Measurements from ENCODE around the gene CAPN8. TPM values are rescaled to one million over a fixed set of nuclear protein-coding genes. Genes with fewer than 3 reads are reported as not detected.

The CAPN8 gene
- total and polyA plus RNA-seq, 2 experiments from 2014 or later: 0.15 TPM; not detected in 1

DNA sequence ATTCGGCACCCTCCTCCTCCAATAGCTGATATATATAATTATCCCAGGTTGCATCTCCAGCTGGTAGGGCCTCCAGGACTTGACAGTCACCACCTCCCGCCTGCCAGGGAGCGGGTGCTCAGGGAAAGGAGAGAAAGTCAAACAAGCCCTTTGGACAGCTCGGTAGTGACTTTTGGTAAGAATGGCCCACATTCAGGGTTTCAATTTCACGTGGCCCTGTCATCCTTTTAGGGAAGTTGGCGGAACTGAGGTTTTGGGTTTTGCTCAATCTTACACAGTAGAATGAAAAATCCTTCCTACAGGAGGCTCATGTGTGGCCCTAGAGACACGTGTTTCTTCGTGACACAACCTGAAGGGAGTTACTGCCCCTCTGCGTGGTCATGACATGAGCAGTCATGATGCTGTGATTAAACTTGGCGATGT lies 44.2 kb downstream of the CAPN8 start:
- TF ChIP-seq, protein P1, sequence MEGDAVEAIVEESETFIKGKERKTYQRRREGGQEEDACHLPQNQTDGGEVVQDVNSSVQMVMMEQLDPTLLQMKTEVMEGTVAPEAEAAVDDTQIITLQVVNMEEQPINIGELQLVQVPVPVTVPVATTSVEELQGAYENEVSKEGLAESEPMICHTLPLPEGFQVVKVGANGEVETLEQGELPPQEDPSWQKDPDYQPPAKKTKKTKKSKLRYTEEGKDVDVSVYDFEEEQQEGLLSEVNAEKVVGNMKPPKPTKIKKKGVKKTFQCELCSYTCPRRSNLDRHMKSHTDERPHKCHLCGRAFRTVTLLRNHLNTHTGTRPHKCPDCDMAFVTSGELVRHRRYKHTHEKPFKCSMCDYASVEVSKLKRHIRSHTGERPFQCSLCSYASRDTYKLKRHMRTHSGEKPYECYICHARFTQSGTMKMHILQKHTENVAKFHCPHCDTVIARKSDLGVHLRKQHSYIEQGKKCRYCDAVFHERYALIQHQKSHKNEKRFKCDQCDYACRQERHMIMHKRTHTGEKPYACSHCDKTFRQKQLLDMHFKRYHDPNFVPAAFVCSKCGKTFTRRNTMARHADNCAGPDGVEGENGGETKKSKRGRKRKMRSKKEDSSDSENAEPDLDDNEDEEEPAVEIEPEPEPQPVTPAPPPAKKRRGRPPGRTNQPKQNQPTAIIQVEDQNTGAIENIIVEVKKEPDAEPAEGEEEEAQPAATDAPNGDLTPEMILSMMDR (IDR thresholded peaks at IDR 0.05; ENCODE audit: low read depth, low read length): no peak
- Histone ChIP-seq H3K27me3 (no peaks in the 10 kb centered on the region), H3K4me3 (no peak overlapping the region), H3K27ac (no peak overlapping the region), H3K9me3 (ENCODE audit: low read depth) (no peaks in the 10 kb centered on the region), H3K4me1 (ENCODE audit: low read depth) (peaks cover 22% of the 10 kb centered on the region), H3K36me3 (no peaks in the 10 kb centered on the region)
- no peak for DNase-seq (ENCODE audit: low read depth in 1 of 2, low spot score in 1 of 2)

DNA sequence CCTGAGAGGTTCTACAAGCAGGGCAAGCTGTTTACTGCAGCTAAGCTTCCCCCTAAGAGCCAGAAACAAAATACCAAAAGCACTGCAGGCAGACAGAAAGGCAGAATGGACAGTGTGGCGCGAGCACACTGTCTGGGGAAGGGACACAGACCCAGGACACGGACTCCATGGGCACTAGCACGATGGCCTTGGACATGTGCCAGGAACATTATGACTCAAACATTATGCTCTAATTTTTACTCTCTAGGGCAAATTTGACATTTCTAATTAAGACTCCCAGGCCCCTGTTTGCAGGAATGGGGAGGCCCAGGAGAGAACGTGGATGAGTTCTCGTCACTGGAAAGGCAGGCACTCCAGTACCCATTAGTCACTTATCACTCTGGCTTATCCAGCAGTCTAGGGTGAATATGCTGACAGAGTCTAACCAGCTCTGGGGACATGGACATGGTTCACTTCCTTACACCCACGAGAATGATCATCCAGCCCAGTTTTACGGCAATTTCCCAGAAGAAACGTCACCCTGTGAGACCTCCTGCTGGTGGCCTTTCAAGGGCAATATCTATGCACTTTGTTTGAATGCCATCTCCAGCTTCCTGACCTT lies 45.1 kb downstream of the CAPN8 start:
- Histone ChIP-seq H3K36me3 (no peaks in the 10 kb centered on the region), H3K9me3 (ENCODE audit: low read depth) (no peaks in the 10 kb centered on the region), H3K27ac (no peak overlapping the region), H3K27me3 (no peaks in the 10 kb centered on the region), H3K4me3 (no peak overlapping the region), H3K4me1 (ENCODE audit: low read depth) (peaks cover 22% of the 10 kb centered on the region)
- TF ChIP-seq, protein P1 (IDR thresholded peaks at IDR 0.05; ENCODE audit: low read depth, low read length): no peak
- DNase-seq (ENCODE audit: low read depth in 1 of 2, low spot score in 1 of 2): no peak

DNA sequence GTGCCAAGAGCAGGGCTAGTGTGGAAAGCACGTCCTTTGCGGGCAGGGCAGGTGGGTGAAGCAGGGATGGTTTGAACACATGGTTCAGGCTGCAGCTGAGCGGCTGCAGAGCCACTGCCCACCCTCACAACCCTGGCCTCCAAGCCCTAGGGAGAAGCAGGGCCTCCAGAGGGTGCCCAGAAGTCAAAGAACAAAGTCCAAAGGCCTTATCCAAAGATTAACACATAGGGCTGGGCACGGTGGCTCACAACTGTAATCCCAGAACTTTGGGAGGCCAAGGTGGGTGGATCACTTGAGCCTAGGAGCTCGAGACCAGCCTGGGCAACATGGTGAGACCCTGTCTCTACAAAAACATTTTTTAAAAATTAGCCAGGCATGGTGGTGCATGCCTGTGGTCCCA lies 46.8 kb downstream of the CAPN8 start:
- Histone ChIP-seq H3K4me1 (ENCODE audit: low read depth) (peaks cover 22% of the 10 kb centered on the region), H3K27ac (no peak overlapping the region), H3K9me3 (ENCODE audit: low read depth) (no peaks in the 10 kb centered on the region), H3K36me3 (no peaks in the 10 kb centered on the region), H3K27me3 (no peaks in the 10 kb centered on the region), H3K4me3 (no peak overlapping the region)
- TF ChIP-seq, protein P1 (IDR thresholded peaks at IDR 0.05; ENCODE audit: low read depth, low read length): no peak
- DNase-seq (ENCODE audit: low read depth in 1 of 2, low spot score in 1 of 2): no peak

DNA sequence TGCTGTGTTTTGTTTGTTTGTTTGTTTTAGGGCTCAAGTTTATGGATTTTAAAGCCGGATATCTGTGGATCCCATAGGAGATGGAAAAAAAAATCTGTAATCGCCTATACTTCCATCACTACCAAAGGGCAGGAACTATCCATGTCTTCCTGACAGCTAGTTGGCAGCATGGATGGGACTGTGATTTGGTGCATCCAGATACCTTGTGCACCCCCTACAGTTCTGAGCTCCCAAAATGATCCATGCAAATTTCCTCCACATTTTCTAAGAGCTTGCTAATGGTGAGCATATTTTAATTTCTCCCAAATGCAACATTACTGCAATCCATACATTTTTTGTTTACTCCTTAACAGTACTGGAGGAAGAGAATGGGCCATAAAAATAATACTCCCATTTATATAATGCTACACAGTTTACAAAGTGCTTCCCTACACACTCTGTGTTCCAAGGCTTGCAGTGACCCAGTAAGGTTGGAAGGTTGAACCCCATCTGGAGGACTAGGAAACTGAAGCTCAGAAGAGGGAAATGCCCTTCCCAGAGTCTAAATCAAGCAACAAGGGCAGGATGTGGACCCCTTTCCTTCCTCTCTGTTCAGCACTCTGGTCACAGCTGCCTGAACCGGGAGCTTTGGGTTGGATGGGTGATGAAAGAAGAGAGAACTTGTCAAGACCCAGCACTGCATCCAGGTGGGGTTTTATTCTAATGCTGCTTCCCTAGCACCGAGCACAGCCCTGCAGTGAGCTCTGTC lies 48.0 kb downstream of the CAPN8 start:
- Histone ChIP-seq H3K9me3 (ENCODE audit: low read depth) (no peaks in the 10 kb centered on the region), H3K4me3 (no peak overlapping the region), H3K36me3 (no peaks in the 10 kb centered on the region), H3K27ac (no peak overlapping the region), H3K4me1 (ENCODE audit: low read depth) (peaks cover 18% of the 10 kb centered on the region), H3K27me3 (no peaks in the 10 kb centered on the region)
- DNase-seq (ENCODE audit: low read depth in 1 of 2, low spot score in 1 of 2): no peak
- TF ChIP-seq, protein P1 (IDR thresholded peaks at IDR 0.05; ENCODE audit: low read depth, low read length): no peak

DNA sequence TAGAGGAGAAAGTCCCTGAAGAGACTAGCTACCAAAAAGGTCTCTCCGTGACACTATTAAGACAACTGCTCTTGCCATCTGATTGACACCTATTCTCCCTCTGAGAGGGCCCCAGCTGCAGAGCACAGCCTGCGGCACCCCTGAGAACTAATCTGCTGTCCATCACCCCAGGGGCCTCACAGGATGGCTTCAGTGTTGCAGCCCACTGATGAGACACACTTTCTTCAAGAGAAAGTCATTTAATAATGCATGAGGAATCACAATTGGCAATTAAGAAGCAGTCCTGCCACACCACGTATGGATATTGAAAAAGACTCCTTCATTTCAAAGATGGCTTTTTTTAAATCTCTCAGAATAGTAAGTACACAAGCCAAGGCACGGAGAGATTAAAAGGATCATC lies 48.9 kb downstream of the CAPN8 start:
- Histone ChIP-seq H3K27me3 (no peaks in the 10 kb centered on the region), H3K27ac (no peak overlapping the region), H3K36me3 (no peaks in the 10 kb centered on the region), H3K9me3 (ENCODE audit: low read depth) (no peaks in the 10 kb centered on the region), H3K4me1 (ENCODE audit: low read depth) (peaks cover 13% of the 10 kb centered on the region), H3K4me3 (no peak overlapping the region)
- TF ChIP-seq, protein P1 (IDR thresholded peaks at IDR 0.05; ENCODE audit: low read depth, low read length): no peak
- no peak for DNase-seq (ENCODE audit: low read depth in 1 of 2, low spot score in 1 of 2)
